MM.1S (cell line): ENCODE data around the gene NR6A1.

Source experiments
- DNase-seq: peaks from one replicate; pipeline ENCODE4 v3.0.0-alpha.2; 2015
- H2AFZ ChIP-seq: fragments of 300-600 bp; sonication (generic); 2 replicates; pipeline ENCODE4 v1.6.0; 2016; ENCODE audit warnings: antibody characterized with exemption, low read length
- H3F3A ChIP-seq: fragments of 300-600 bp; sonication (generic); 2 replicates; pipeline ENCODE4 v1.6.1; 2016; ENCODE audit warnings: mild to moderate bottlenecking, antibody characterized with exemption, low read length, moderate library complexity, mixed read lengths; ENCODE audit not compliant: insufficient read depth
- H3K27ac ChIP-seq: fragments of 300-600 bp; sonication (generic); 2 replicates; pipeline ENCODE4 v1.5.1; 2016; ENCODE audit warnings: mild to moderate bottlenecking, low read length
- H3K27me3 ChIP-seq: fragments of 300-600 bp; sonication (generic); replicated peaks from 2 replicates; pipeline ENCODE4 v1.6.0; 2016; ENCODE audit warnings: low read length; ENCODE audit not compliant: insufficient read depth
- H3K36me3 ChIP-seq: fragments of 300-600 bp; sonication (generic); replicated peaks from 2 replicates; pipeline ENCODE4 v1.6.1; 2016; ENCODE audit warnings: mild to moderate bottlenecking, low read length, mixed read lengths; ENCODE audit not compliant: insufficient read depth
- H3K4me1 ChIP-seq: fragments of 300-600 bp; sonication (generic); 2 replicates; pipeline ENCODE4 v1.6.1; 2016; ENCODE audit warnings: low read length, mixed read lengths
- H3K4me2 ChIP-seq: fragments of 300-600 bp; sonication (generic); 2 replicates; pipeline ENCODE4 v1.6.0; 2016; ENCODE audit warnings: low read depth, low read length
- H3K4me3 ChIP-seq: fragments of 300-600 bp; sonication (generic); 2 replicates; pipeline ENCODE4 v1.5.1; 2016; ENCODE audit warnings: low read length, mixed read lengths
- H3K79me2 ChIP-seq: fragments of 300-600 bp; sonication (generic); 2 replicates; pipeline ENCODE4 v1.6.1; 2016; ENCODE audit warnings: mixed run types, low read length, mixed read lengths
- H3K9ac ChIP-seq: fragments of 300-600 bp; sonication (generic); 2 replicates; pipeline ENCODE4 v1.6.1; 2016; ENCODE audit warnings: low read length, mixed read lengths
- H3K9me2 ChIP-seq: fragments of 300-600 bp; sonication (generic); replicated peaks from 2 replicates; pipeline ENCODE4 v1.6.1; 2016; ENCODE audit warnings: mild to moderate bottlenecking, low read length, mixed read lengths; ENCODE audit not compliant: insufficient read depth
- H3K9me3 ChIP-seq: fragments of 300-600 bp; sonication (generic); replicated peaks from 2 replicates; pipeline ENCODE4 v1.6.1; 2016; ENCODE audit warnings: mild to moderate bottlenecking, low read length, mixed read lengths; ENCODE audit not compliant: insufficient read depth
- H4K20me1 ChIP-seq: fragments of 300-600 bp; sonication (generic); 2 replicates; pipeline ENCODE4 v1.6.1; 2016; ENCODE audit warnings: mild to moderate bottlenecking, low read length, moderate library complexity, mixed read lengths; ENCODE audit not compliant: insufficient read depth
- CTCF ChIP-seq: fragments of 300-600 bp; sonication (generic); IDR thresholded peaks from 2 replicates; pipeline ENCODE4 v1.5.1; 2016; ENCODE audit warnings: antibody characterized with exemption, low read length, mixed read lengths
- EZH2 ChIP-seq: fragments of 300-600 bp; sonication (generic); optimal IDR thresholded peaks from 2 replicates; pipeline ENCODE3; 2017; ENCODE audit warnings: low read depth, mild to moderate bottlenecking, antibody characterized with exemption, low read length, mixed read lengths
- EZH2phosphoT487 ChIP-seq: fragments of 300-600 bp; sonication (generic); IDR thresholded peaks from 2 replicates; pipeline ENCODE4 v1.6.1; 2018; ENCODE audit warnings: antibody characterized with exemption, low read length

NR6A1 gene

GRCh38 chr9:124766815-124767554 lies 4.1 kb downstream of the NR6A1 start:
- H3F3A ChIP-seq: peaks cover 12% of the 10 kb centered on the region; the same call in 1 of the 2 replicates
- no peaks in the 10 kb centered on the region for H3K9me2 ChIP-seq
- no peaks in the 10 kb centered on the region for H3K27me3 ChIP-seq
- H3K79me2 ChIP-seq: peaks cover 11% of the 10 kb centered on the region
- no peaks in the 10 kb centered on the region for H3K9me3 ChIP-seq
- no peak overlapping the region for H3K4me2 ChIP-seq
- H3K27ac ChIP-seq: no peak overlapping the region
- no peaks in the 10 kb centered on the region for H3K36me3 ChIP-seq
- no peaks in the 10 kb centered on the region for H4K20me1 ChIP-seq
- H3K4me3 ChIP-seq: no peak overlapping the region
- no peak for TF ChIP-seq EZH2phosphoT487
- TF ChIP-seq CTCF: peak; percentile 39
- DNase-seq: peak; percentile 27
- H3K9ac ChIP-seq: no peak overlapping the region
- H3K4me1 ChIP-seq: 0 out of 2 replicates have a peak, but pooled peaks cover 5% of the 10 kb centered on the region
- H2AFZ ChIP-seq: no peak overlapping the region

GRCh38 chr9:124766326-124766725 lies 4.8 kb downstream of the NR6A1 start:
- Histone ChIP-seq H2AFZ (no peak overlapping the region), H3K27ac (no peak overlapping the region), H3K36me3 (no peaks in the 10 kb centered on the region), H3F3A (peaks cover 12% of the 10 kb centered on the region; the same call in 1 of the 2 replicates), H4K20me1 (no peaks in the 10 kb centered on the region), H3K9ac (no peak overlapping the region), H3K79me2 (peaks cover 11% of the 10 kb centered on the region), H3K9me3 (no peaks in the 10 kb centered on the region), H3K9me2 (no peaks in the 10 kb centered on the region), H3K4me1 (0 out of 2 replicates have a peak, but pooled peaks cover 5% of the 10 kb centered on the region), H3K4me2 (no peak overlapping the region), H3K4me3 (no peak overlapping the region), H3K27me3 (no peaks in the 10 kb centered on the region)
- TF ChIP-seq EZH2phosphoT487: no peak
- TF ChIP-seq EZH2: no peak
- no peak for TF ChIP-seq CTCF
- no peak for DNase-seq

- TF ChIP-seq EZH2: no peak
- no peak for TF ChIP-seq CTCF
- TF ChIP-seq EZH2phosphoT487: no peak
- Histone ChIP-seq H3K4me2 (no peak overlapping the region), H2AFZ (no peak overlapping the region), H3F3A (peaks cover 12% of the 10 kb centered on the region; the same call in 1 of the 2 replicates), H3K27ac (no peak overlapping the region), H3K4me1 (0 out of 2 replicates have a peak, but pooled peaks cover 5% of the 10 kb centered on the region), H3K79me2 (peaks cover 11% of the 10 kb centered on the region), H3K27me3 (no peaks in the 10 kb centered on the region), H3K36me3 (no peaks in the 10 kb centered on the region), H3K9me3 (no peaks in the 10 kb centered on the region), H3K9ac (no peak overlapping the region), H3K9me2 (no peaks in the 10 kb centered on the region), H3K4me3 (no peak overlapping the region), H4K20me1 (no peaks in the 10 kb centered on the region)
- no peak for DNase-seq
Measured at GRCh38 chr9:124765439-124765835, 5.7 kb downstream of the NR6A1 start.
